ENCODE results near the gene SPOCD1.
"Not testable (repeated sequence)": the region's sequence is repeated elsewhere in the genome, so short reads cannot be mapped to it uniquely, and the experiment has no call there.

Gene SPOCD1

DNA sequence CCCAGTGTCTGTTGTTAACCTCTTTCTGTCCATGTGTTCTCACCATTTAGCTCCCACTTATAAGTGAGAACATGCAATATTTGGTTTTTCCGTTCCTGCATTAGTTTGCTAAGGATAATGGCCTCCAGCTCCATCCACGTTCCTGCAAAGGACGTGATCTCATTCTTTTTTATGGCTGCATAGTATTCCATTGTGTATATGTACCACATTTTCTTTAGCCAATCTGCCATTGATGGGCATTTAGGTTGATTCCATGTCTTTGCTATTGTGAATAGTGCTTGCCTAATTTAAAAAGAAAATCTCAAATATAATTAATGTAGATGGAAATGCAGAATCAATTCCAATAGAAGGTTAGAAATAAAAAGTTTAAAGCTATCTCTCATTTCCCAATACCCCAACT lies 679 bp upstream of the SPOCD1 start:
- not testable (repeated sequence) for H3K27ac Mint-ChIP-seq; H3K36me3 Mint-ChIP-seq (ENCODE audit: low read depth); H3K4me3 Mint-ChIP-seq; H3K4me1 Mint-ChIP-seq (ENCODE audit: low read depth); H3K9me3 Mint-ChIP-seq; H3K27me3 Mint-ChIP-seq (ENCODE audit: low read depth)

DNA sequence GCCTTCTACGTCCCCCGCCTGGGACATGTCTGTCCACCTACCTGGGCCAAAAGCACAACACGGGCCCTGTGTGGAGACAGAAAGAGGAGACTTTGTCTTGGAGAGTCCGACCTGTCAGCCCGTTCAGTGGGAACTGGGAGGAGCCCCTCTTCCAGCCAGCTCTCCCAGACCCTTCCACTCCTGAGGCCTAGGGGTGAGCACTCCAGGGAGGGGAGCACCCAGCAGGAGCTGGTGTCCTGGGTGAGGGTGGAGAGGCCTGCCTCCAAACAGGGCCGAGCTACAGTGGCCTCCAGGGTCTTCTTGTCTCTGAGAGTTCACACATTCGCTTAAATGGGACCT lies 546 bp downstream of the SPOCD1 start:
- Mint-ChIP-seq H3K27ac (no peak overlapping the region), H3K36me3 (ENCODE audit: low read depth) (no peaks in the 10 kb centered on the region), H3K27me3 (ENCODE audit: low read depth) (no peaks in the 10 kb centered on the region), H3K4me3 (no peak overlapping the region), H3K9me3 (no peaks in the 10 kb centered on the region), H3K4me1 (ENCODE audit: low read depth) (peaks cover 10% of the 10 kb centered on the region)

DNA sequence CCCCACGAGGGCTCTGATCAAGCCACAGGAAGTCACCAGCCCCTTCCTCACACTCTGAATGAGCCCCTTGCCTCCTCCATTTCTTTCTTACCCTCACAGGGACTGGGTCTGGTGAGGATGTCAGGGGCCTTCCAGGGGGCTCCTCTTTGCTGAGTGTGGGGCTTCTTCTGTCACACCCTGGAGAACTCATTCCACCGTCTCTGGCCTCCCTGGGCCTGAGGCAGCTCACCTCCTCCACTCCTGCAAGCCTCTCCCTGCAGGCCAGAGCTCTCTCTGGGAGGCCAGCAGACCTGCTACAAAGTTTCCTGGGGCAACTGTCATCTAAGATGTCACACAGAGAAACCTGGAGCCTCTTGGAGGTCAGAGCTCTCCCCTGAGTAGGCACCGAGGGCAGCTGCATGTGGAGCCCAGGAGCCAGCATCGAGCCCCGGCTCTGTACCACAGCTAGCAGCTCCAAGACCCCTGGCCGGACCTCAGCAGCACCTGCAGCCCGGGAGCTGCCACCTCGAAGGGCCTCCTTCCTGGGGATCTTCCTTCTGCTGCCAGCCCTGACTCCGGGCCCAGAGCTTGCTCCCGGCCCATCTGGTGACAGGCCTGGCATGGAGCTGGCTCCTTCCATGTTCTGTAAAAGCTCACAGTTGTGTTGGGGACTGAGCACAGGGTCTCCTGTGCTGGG lies 1.1 kb downstream of the SPOCD1 start:
- peaks cover 3% of the 10 kb centered on the region for H3K27me3 Mint-ChIP-seq (ENCODE audit: low read depth)
- H3K27ac Mint-ChIP-seq: no peak overlapping the region
- no peak overlapping the region for H3K4me3 Mint-ChIP-seq
- H3K4me1 Mint-ChIP-seq (ENCODE audit: low read depth): peaks cover 10% of the 10 kb centered on the region
- no peaks in the 10 kb centered on the region for H3K36me3 Mint-ChIP-seq (ENCODE audit: low read depth)
- H3K9me3 Mint-ChIP-seq: no peaks in the 10 kb centered on the region

DNA sequence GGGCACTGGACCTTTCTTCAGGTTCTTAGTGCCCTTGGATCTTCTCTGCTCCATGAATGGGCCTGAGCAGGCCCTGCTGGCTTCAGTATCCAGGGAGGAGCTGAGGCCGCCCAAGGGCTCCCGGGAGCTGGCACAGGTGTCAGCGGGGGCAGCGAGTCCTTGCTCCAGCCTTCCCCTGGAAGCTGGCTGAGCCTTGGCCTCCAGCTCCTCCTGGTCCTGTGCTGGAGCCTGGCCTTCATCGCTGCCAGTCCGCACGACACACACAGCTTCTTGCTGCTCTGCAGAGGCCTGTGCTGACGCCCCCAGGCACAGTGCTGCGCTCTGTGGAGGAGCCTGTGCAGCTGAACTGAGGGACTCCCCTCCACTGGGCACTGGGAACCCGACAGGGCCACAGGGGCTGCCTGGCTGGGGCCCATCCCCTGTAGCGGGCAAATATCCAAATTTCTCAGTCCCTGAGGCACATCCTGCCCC lies 1.7 kb downstream of the SPOCD1 start:
- Mint-ChIP-seq H3K27ac (no peak overlapping the region), H3K27me3 (ENCODE audit: low read depth) (peaks cover 10% of the 10 kb centered on the region), H3K36me3 (ENCODE audit: low read depth) (no peaks in the 10 kb centered on the region), H3K4me1 (ENCODE audit: low read depth) (peaks cover 10% of the 10 kb centered on the region), H3K4me3 (no peak overlapping the region), H3K9me3 (no peaks in the 10 kb centered on the region)

DNA sequence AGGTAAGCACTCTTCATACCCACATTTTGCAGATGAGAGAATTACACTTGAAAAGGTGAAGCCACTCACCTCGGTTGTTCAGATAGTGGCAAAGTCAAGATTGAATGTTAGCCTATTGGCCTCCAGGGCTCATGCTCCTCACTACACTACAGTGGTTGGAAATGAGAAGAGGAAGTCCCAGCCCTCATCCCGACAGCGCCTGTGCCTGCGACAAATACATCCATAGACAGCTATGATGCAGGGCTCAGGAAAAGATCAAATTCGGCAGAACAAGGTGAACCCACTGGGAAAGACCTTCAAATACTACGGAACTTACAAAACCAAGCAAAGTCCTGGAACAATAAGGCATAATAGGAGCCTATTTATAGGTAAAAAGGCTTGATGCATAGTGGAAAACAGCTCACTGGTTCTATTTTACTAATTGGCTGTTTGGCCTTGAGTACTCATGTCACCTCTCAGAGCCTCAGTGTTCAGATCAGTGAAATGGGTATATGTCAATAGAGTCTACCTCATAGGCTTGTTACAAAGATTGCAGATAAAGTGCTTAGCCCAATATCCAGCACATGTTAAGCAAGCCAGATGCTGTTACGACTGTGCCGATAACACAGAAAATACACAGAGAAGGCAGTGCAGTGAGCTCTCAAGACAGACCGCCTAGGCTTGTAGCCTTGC lies 3.5 kb downstream of the SPOCD1 start:
- H3K4me1 Mint-ChIP-seq (ENCODE audit: low read depth): peaks cover 8% of the 10 kb centered on the region
- H3K27me3 Mint-ChIP-seq (ENCODE audit: low read depth): peaks cover 17% of the 10 kb centered on the region
- no peak overlapping the region for H3K27ac Mint-ChIP-seq
- H3K4me3 Mint-ChIP-seq: no peak overlapping the region
- no peaks in the 10 kb centered on the region for H3K9me3 Mint-ChIP-seq
- H3K36me3 Mint-ChIP-seq (ENCODE audit: low read depth): no peaks in the 10 kb centered on the region

GRCh38 chr1:31811605-31812004 lies 4.2 kb downstream of the SPOCD1 start:
- Mint-ChIP-seq H3K36me3 (ENCODE audit: low read depth) (no peaks in the 10 kb centered on the region), H3K9me3 (no peaks in the 10 kb centered on the region), H3K4me1 (ENCODE audit: low read depth) (peaks cover 8% of the 10 kb centered on the region), H3K27ac (no peak overlapping the region), H3K27me3 (ENCODE audit: low read depth) (peaks cover 17% of the 10 kb centered on the region), H3K4me3 (no peak overlapping the region)

GRCh38 chr1:31809698-31810097 lies 6.1 kb downstream of the SPOCD1 start:
- peaks cover 23% of the 10 kb centered on the region for H3K27me3 Mint-ChIP-seq (ENCODE audit: low read depth)
- H3K4me1 Mint-ChIP-seq (ENCODE audit: low read depth): peaks cover 3% of the 10 kb centered on the region
- no peak overlapping the region for H3K27ac Mint-ChIP-seq
- H3K9me3 Mint-ChIP-seq: no peaks in the 10 kb centered on the region
- H3K36me3 Mint-ChIP-seq (ENCODE audit: low read depth): no peaks in the 10 kb centered on the region
- H3K4me3 Mint-ChIP-seq: no peak overlapping the region

- Mint-ChIP-seq H3K4me1 (ENCODE audit: low read depth) (peaks cover 5% of the 10 kb centered on the region), H3K36me3 (ENCODE audit: low read depth) (no peaks in the 10 kb centered on the region), H3K27ac (no peak overlapping the region), H3K27me3 (ENCODE audit: low read depth) (peaks cover 33% of the 10 kb centered on the region), H3K9me3 (no peaks in the 10 kb centered on the region), H3K4me3 (no peak overlapping the region)
Observed at GRCh38 chr1:31807273-31808048, 8.4 kb downstream of the SPOCD1 start.

DNA sequence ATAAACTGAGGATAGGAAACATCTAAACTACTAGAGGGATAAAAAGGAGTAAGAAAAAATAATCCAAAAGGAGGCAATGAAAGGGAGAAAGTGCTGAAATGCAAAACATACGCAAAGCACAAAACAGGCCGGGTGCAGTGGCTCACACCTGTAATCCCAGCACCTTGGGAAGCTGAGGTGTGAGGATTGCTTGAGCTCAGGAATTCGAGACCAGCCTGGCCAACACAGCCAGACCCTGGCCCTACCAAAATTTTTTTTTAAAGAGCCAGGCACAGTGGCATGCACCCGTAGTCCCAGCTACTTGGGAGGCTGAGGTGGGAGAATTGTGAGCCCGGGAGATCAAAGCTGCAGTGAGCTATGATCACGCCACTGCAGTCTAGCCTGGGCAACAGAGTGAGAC lies 10.5 kb downstream of the SPOCD1 start:
- Mint-ChIP-seq H3K4me3 (no peak overlapping the region), H3K4me1 (ENCODE audit: low read depth) (peaks cover 5% of the 10 kb centered on the region), H3K36me3 (ENCODE audit: low read depth) (no peaks in the 10 kb centered on the region), H3K9me3 (no peaks in the 10 kb centered on the region), H3K27ac (no peak overlapping the region), H3K27me3 (ENCODE audit: low read depth) (peaks cover 38% of the 10 kb centered on the region)

- H3K36me3 Mint-ChIP-seq (ENCODE audit: low read depth): no peaks in the 10 kb centered on the region
- peaks cover 5% of the 10 kb centered on the region for H3K4me1 Mint-ChIP-seq (ENCODE audit: low read depth)
- H3K27me3 Mint-ChIP-seq (ENCODE audit: low read depth): peaks cover 28% of the 10 kb centered on the region
- no peaks in the 10 kb centered on the region for H3K9me3 Mint-ChIP-seq
- no peak overlapping the region for H3K4me3 Mint-ChIP-seq
- no peak overlapping the region for H3K27ac Mint-ChIP-seq
Observed at GRCh38 chr1:31804098-31804497, 11.7 kb downstream of the SPOCD1 start.

DNA sequence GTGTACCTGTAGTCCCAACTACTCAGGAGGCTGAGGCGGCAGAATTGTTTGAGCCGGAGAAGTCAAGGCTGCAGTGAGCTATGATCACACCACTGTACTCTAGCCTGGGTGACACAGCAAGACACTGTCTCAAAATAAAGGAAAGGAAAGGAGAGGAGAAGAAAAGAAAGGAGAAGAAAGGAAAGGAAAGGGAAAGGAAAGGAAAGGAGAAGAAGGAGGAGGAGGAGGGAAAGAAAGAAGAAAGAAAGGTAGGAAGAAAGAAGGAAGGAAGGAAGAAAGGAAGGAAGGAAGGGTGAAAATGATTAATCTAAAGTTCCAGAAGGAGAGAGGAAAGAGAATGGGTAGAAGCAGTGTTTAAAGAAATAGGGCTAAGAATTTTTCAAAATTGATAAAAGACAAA lies 12.2 kb downstream of the SPOCD1 start:
- Mint-ChIP-seq H3K9me3 (no peaks in the 10 kb centered on the region), H3K4me1 (ENCODE audit: low read depth) (peaks cover 5% of the 10 kb centered on the region), H3K4me3 (no peak overlapping the region), H3K36me3 (ENCODE audit: low read depth) (no peaks in the 10 kb centered on the region), H3K27ac (no peak overlapping the region), H3K27me3 (ENCODE audit: low read depth) (peaks cover 28% of the 10 kb centered on the region)

- Mint-ChIP-seq H3K4me3 (peak overlapping the region; percentile 4), H3K4me1 (ENCODE audit: low read depth) (peaks cover 5% of the 10 kb centered on the region), H3K9me3 (no peaks in the 10 kb centered on the region), H3K36me3 (ENCODE audit: low read depth) (no peaks in the 10 kb centered on the region), H3K27me3 (ENCODE audit: low read depth) (peaks cover 22% of the 10 kb centered on the region), H3K27ac (no peak overlapping the region)
Observed at GRCh38 chr1:31802190-31803150, 13.4 kb downstream of the SPOCD1 start.

- Mint-ChIP-seq H3K27me3 (ENCODE audit: low read depth) (peaks cover 26% of the 10 kb centered on the region), H3K4me3 (no peak overlapping the region), H3K9me3 (no peaks in the 10 kb centered on the region), H3K27ac (no peak overlapping the region), H3K36me3 (ENCODE audit: low read depth) (no peaks in the 10 kb centered on the region), H3K4me1 (ENCODE audit: low read depth) (peaks cover 5% of the 10 kb centered on the region)
Observed at GRCh38 chr1:31801458-31801857, 14.4 kb downstream of the SPOCD1 start.

DNA sequence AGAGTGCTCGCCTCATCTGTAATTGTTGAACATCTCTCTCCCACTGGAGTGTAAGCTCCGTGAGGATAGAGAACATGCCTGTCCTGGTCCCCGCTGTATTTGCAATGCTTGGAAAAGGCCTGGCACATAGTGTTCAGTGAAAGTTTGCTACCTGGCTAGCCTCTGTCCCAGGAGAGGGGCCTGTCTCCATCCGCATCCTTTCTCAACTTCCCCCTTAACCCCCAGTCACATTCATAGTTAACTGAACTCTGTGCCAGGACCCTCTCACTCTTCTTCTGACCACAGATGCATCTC lies 15.2 kb downstream of the SPOCD1 start:
- Mint-ChIP-seq H3K4me1 (ENCODE audit: low read depth) (peaks cover 5% of the 10 kb centered on the region), H3K36me3 (ENCODE audit: low read depth) (no peaks in the 10 kb centered on the region), H3K27me3 (ENCODE audit: low read depth) (peaks cover 26% of the 10 kb centered on the region), H3K4me3 (no peak overlapping the region), H3K9me3 (no peaks in the 10 kb centered on the region), H3K27ac (no peak overlapping the region)

All from T-helper 1 cell treated with Interleukin-12 subunit alpha and Interleukin-12 subunit beta and Interleukin-4 antibody, amounts not matched to agents 30 μg/mL and 1 μg/mL, for 36 hours (primary cell).